D721Med (cell line): ENCODE measurements around the gene MYH15.

ENCODE experiments used
- DNase-seq: peaks from one replicate; pipeline ENCODE4 v3.0.0; 2011; ENCODE audit warnings: low spot score; ENCODE audit not compliant: insufficient read length
- FAIRE-seq: peaks from 2 replicates; lab custom pipeline; 2011; peaks lifted over from hg19 to GRCh38; lab: Jason Lieb, UNC
- CTCF ChIP-seq: IDR thresholded peaks from 2 replicates; pipeline ENCODE4 v1.5.1; 2012; ENCODE audit warnings: mild to moderate bottlenecking, control low read depth; ENCODE audit not compliant: insufficient read depth; ENCODE audit errors: missing control alignments

Gene MYH15

GRCh38 chr3:108396336-108396735 is 114.1 kb downstream of the MYH15 start:
- no peak for DNase-seq
- no peak for FAIRE-seq
- no peak for TF ChIP-seq CTCF

- DNase-seq (no peak), FAIRE-seq (no peak)
- no peak for TF ChIP-seq CTCF
Observed at GRCh38 chr3:108394563-108394962, 115.8 kb downstream of the MYH15 start.

- no peak for TF ChIP-seq CTCF
- DNase-seq (no peak), FAIRE-seq (no peak)
Observed at GRCh38 chr3:108394016-108394415, 116.4 kb downstream of the MYH15 start.

GRCh38 chr3:108393128-108393900 is 117.1 kb downstream of the MYH15 start:
- FAIRE-seq: no peak

GRCh38 chr3:108391917-108392593 is 118.3 kb downstream of the MYH15 start:
- no peak for TF ChIP-seq CTCF
- DNase-seq (no peak), FAIRE-seq (no peak)

More at GRCh38 chr3:108393128-108393900, 117.1 kb downstream of the MYH15 start:
- no peak for DNase-seq
- TF ChIP-seq CTCF: no peak

GRCh38 chr3:108389372-108389771 is 121.0 kb downstream of the MYH15 start:
- DNase-seq: no peak
- FAIRE-seq: peak; percentile 63
- no peak for TF ChIP-seq CTCF
